CD4-positive, alpha-beta T cell (primary cell): ENCODE data around the gene CDK5RAP2. TPM values are rescaled to one million over a fixed set of nuclear protein-coding genes. Genes with fewer than 3 reads are reported as not detected.

Experiments
- ATAC-seq: fragments of 200-7000 bp; cut with Tn5 transposase; one replicate; pipeline ENCODE4 v1.10.0; 2022; ENCODE audit warnings: mild to moderate bottlenecking; ENCODE audit not compliant: poor library complexity
- CTCF ChIA-PET: fragments of 350-600 bp; sonication (Branson Sonifier 250); formaldehyde crosslinking; loops from one replicate; lab custom pipeline; 2021; ENCODE audit warnings: antibody characterized with exemption, inconsistent platforms; lab: Charles Lee
- POLR2A ChIA-PET: fragments of 350-600 bp; sonication (Branson Sonifier 250); formaldehyde crosslinking; loops from one replicate; lab custom pipeline; 2021; ENCODE audit warnings: antibody characterized with exemption, inconsistent platforms; lab: Charles Lee
- DNase-seq, 14 experiments: peaks; one replicate each; pipeline ENCODE4 v3.0.0-alpha.2; 2013 to 2020; ENCODE audit warnings: mixed read lengths in 2 of 14
- H3K27ac ChIP-seq, 2 donors: one replicate each; pipeline versions ENCODE4 v1.5.1 to v1.7.0; 2013; ENCODE audit warnings: low read length in 2 of 2, low read depth in 1 of 2, mild to moderate bottlenecking in 1 of 2
- H3K27me3 ChIP-seq, 2 experiments: 1 replicate in 1 of 2; 2 replicates in 1 of 2; pipeline versions ENCODE4 v1.6.1 to v1.7.0; 2013; ENCODE audit warnings: low read length in 2 of 2, control low read depth in 1 of 2, mild to moderate bottlenecking in 1 of 2, moderate library complexity in 1 of 2; ENCODE audit not compliant: insufficient read depth in 2 of 2, control insufficient read depth in 1 of 2
- H3K36me3 ChIP-seq: one replicate; pipeline ENCODE4 v1.6.1; 2013; ENCODE audit warnings: low read length, control low read depth; ENCODE audit not compliant: insufficient read depth
- H3K4me1 ChIP-seq: one replicate; pipeline ENCODE4 v1.6.1; 2013; ENCODE audit warnings: low read length, control low read depth; ENCODE audit not compliant: insufficient read depth
- H3K4me3 ChIP-seq: one replicate; pipeline ENCODE4 v1.5.1; 2013; ENCODE audit warnings: mild to moderate bottlenecking, low read length, moderate library complexity
- H3K9me3 ChIP-seq, 2 experiments: 1 replicate in 1 of 2; 2 replicates in 1 of 2; pipeline versions ENCODE4 v1.6.1 to v1.7.0; 2013; ENCODE audit warnings: low read length in 2 of 2, mild to moderate bottlenecking in 2 of 2, control low read depth in 1 of 2, moderate library complexity in 1 of 2; ENCODE audit not compliant: control insufficient read depth in 1 of 2, insufficient read depth in 1 of 2
- H3K27ac Mint-ChIP-seq: one replicate; pipeline ENCODE4 v1.8.0; 2020; ENCODE audit warnings: mixed read lengths
- H3K27me3 Mint-ChIP-seq: one replicate; pipeline ENCODE4 v1.8.0; 2021; ENCODE audit warnings: mixed read lengths
- H3K36me3 Mint-ChIP-seq: one replicate; pipeline ENCODE4 v1.8.0; 2021; ENCODE audit warnings: low read depth, mixed read lengths
- H3K4me1 Mint-ChIP-seq: one replicate; pipeline ENCODE4 v1.8.0; 2021; ENCODE audit warnings: low read depth, mixed read lengths
- H3K4me3 Mint-ChIP-seq: one replicate; pipeline ENCODE4 v1.8.0; 2020; ENCODE audit warnings: mild to moderate bottlenecking, mixed read lengths
- H3K9me3 Mint-ChIP-seq: one replicate; pipeline ENCODE4 v1.8.0; 2020; ENCODE audit warnings: mixed read lengths
- intact Hi-C, 2 experiments: fragments of 100-400 bp; cut with DNase I in 1 of 2; cut with micrococcal nuclease in 1 of 2; formaldehyde crosslinking; loops; one replicate each; pipeline versions ENCODE4 v1.15.1 to v1.9.0; 2023 to 2025; cut with DNase I, micrococcal nuclease
- total RNA-seq, 174 experiments: library from RNA in 2 of 174; stranded (reverse) in 2 of 174; gene quantifications; one replicate each; pipeline ENCODE4 v1.2.3 and lab custom pipeline; 2021 to 2026
- TF ChIP-seq, protein P1 (sequence below): fragments of 200-600 bp; IDR thresholded peaks from one replicate; pipeline ENCODE4 v1.8.0; 2022; ENCODE audit warnings: antibody characterized with exemption, mild to moderate bottlenecking

The CDK5RAP2 gene
- total RNA-seq, 2 experiments from 2014 or later: 55.0 to 56.0 TPM

DNA sequence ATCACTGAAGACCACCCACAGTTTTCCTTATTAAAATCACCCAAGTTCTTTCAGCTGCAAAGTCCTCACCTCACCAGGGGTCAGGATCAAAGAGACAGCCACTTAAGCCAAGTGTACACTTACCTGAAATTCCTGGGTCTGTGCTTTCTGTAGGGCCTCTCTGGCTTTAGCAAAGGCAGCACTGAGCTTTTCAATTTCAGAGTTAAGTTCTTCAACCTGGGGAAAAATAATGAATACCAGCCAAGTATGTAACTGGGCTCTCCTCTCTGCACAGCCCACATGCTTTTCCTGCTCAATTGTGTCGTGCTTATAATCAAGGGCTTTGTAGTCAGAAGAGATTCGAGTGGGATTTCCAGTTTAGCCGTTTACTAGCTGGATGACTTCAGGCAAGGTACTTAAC, 55.1 kb downstream of the CDK5RAP2 start:
- TF ChIP-seq, protein P1, sequence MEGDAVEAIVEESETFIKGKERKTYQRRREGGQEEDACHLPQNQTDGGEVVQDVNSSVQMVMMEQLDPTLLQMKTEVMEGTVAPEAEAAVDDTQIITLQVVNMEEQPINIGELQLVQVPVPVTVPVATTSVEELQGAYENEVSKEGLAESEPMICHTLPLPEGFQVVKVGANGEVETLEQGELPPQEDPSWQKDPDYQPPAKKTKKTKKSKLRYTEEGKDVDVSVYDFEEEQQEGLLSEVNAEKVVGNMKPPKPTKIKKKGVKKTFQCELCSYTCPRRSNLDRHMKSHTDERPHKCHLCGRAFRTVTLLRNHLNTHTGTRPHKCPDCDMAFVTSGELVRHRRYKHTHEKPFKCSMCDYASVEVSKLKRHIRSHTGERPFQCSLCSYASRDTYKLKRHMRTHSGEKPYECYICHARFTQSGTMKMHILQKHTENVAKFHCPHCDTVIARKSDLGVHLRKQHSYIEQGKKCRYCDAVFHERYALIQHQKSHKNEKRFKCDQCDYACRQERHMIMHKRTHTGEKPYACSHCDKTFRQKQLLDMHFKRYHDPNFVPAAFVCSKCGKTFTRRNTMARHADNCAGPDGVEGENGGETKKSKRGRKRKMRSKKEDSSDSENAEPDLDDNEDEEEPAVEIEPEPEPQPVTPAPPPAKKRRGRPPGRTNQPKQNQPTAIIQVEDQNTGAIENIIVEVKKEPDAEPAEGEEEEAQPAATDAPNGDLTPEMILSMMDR: no peak
- Histone ChIP-seq H3K4me3 (no peak overlapping the region), H3K27me3 (no peaks in the 10 kb centered on the region), H3K36me3 (peaks cover 88% of the 10 kb centered on the region), H3K9me3 (no peaks in the 10 kb centered on the region), H3K4me1 (no peaks in the 10 kb centered on the region), H3K27ac (no peak overlapping the region)
- Mint-ChIP-seq H3K4me3 (no peak overlapping the region), H3K9me3 (no peaks in the 10 kb centered on the region), H3K36me3 (peaks cover 92% of the 10 kb centered on the region), H3K27me3 (no peaks in the 10 kb centered on the region), H3K4me1 (no peaks in the 10 kb centered on the region), H3K27ac (no peak overlapping the region)
- ATAC-seq (no peak), DNase-seq (no peak)
- ChIA-PET POLR2A (no interaction called here), CTCF (no interaction called here)
- intact Hi-C loops: no loop called here

- H3K4me3 ChIP-seq: no peak overlapping the region
- intact Hi-C loops: no loop called here
- Mint-ChIP-seq H3K27ac (no peak overlapping the region), H3K4me3 (no peak overlapping the region), H3K36me3 (peaks cover 92% of the 10 kb centered on the region), H3K27me3 (no peaks in the 10 kb centered on the region), H3K4me1 (no peaks in the 10 kb centered on the region), H3K9me3 (no peaks in the 10 kb centered on the region)
- DNase-seq (no peak), ATAC-seq (no peak)
- no peaks in the 10 kb centered on the region for H3K9me3 ChIP-seq
- H3K27ac ChIP-seq: no peak overlapping the region
- H3K27me3 ChIP-seq: no peaks in the 10 kb centered on the region
- CTCF ChIA-PET: no interaction called here
- TF ChIP-seq, protein P1: no peak
- POLR2A ChIA-PET: no interaction called here
- no peaks in the 10 kb centered on the region for H3K4me1 ChIP-seq
- peaks cover 87% of the 10 kb centered on the region for H3K36me3 ChIP-seq
Observed at GRCh38 chr9:120524038-120524437, 55.9 kb downstream of the CDK5RAP2 start.

- Histone ChIP-seq H3K4me1 (no peaks in the 10 kb centered on the region), H3K9me3 (no peaks in the 10 kb centered on the region), H3K27ac (no peak overlapping the region), H3K36me3 (peaks cover 84% of the 10 kb centered on the region), H3K27me3 (no peaks in the 10 kb centered on the region), H3K4me3 (no peak overlapping the region)
- ChIA-PET CTCF (no interaction called here), POLR2A (no interaction called here)
- intact Hi-C loops: no loop called here
- H3K4me1 Mint-ChIP-seq: no peaks in the 10 kb centered on the region
- no peak overlapping the region for H3K4me3 Mint-ChIP-seq
- no peak for DNase-seq
- no peaks in the 10 kb centered on the region for H3K9me3 Mint-ChIP-seq
- peaks cover 90% of the 10 kb centered on the region for H3K36me3 Mint-ChIP-seq
- TF ChIP-seq, protein P1: no peak
- no peaks in the 10 kb centered on the region for H3K27me3 Mint-ChIP-seq
- no peak overlapping the region for H3K27ac Mint-ChIP-seq
- ATAC-seq: no peak
Observed at GRCh38 chr9:120522558-120522957, 57.4 kb downstream of the CDK5RAP2 start.
